ENCODE measurements around the gene AKAP13. TPM values are rescaled to one million over a fixed set of nuclear protein-coding genes. Genes with fewer than 3 reads are reported as not detected.

AKAP13 gene
- polyA plus RNA-seq, 1 experiment, result 13.6 TPM

- ChIA-PET POLR2A (no interaction called here), CTCF (interaction anchor here (0.7 to 4.2 kb wide), 10 partner anchors 10 to 230 kb away, joined by 3 to 25 read pairs (median 4); no protein-coding TSS in a partner anchor)
- no peak overlapping the region for H3K4me3 ChIP-seq (ENCODE audit: low read depth, low read length)
- no peak for TF ChIP-seq CTCF (IDR thresholded peaks at IDR 0.05; ENCODE audit: insufficient read depth, low read depth, low read length)
- no peaks in the 10 kb centered on the region; the same call in none of the 2 replicates for H3K36me3 ChIP-seq (ENCODE audit: control insufficient read depth, insufficient read depth, low read length)
- no peak for DNase-seq (ENCODE audit: low read depth)
- H3K27me3 ChIP-seq (ENCODE audit: control insufficient read depth, insufficient read depth, low read length), result no peaks in the 10 kb centered on the region
Observed at GRCh38 chr15:85488997-85489396, 108.6 kb downstream of the AKAP13 start.

GRCh38 chr15:85489773-85490493, 109.5 kb downstream of the AKAP13 start:
- no peak for TF ChIP-seq CTCF (IDR thresholded peaks at IDR 0.05; ENCODE audit: insufficient read depth, low read depth, low read length)
- ChIA-PET POLR2A (no interaction called here), CTCF (interaction anchor here (0.8 to 4.0 kb wide), 9 partner anchors 9 to 193 kb away, joined by 3 to 25 read pairs (median 4); no protein-coding TSS in a partner anchor)
- H3K4me3 ChIP-seq (ENCODE audit: low read depth, low read length), result no peak overlapping the region
- DNase-seq (ENCODE audit: low read depth), result no peak
- H3K36me3 ChIP-seq (ENCODE audit: control insufficient read depth, insufficient read depth, low read length), result no peaks in the 10 kb centered on the region; the same call in none of the 2 replicates
- H3K27me3 ChIP-seq (ENCODE audit: control insufficient read depth, insufficient read depth, low read length), result no peaks in the 10 kb centered on the region

- Histone ChIP-seq H3K36me3 (ENCODE audit: control insufficient read depth, insufficient read depth, low read length) (no peaks in the 10 kb centered on the region; the same call in none of the 2 replicates), H3K4me3 (ENCODE audit: low read depth, low read length) (no peak overlapping the region), H3K27me3 (ENCODE audit: control insufficient read depth, insufficient read depth, low read length) (no peaks in the 10 kb centered on the region)
- DNase-seq (ENCODE audit: low read depth), result no peak
- ChIA-PET POLR2A (no interaction called here), CTCF (interaction anchor here (1.0 to 4.0 kb wide), 3 partner anchors 14 to 160 kb away, joined by 3 to 23 read pairs (median 7); no protein-coding TSS in a partner anchor)
- TF ChIP-seq CTCF (IDR thresholded peaks at IDR 0.05; ENCODE audit: insufficient read depth, low read depth, low read length), result no peak
Observed at GRCh38 chr15:85490856-85491255, 110.5 kb downstream of the AKAP13 start.

GRCh38 chr15:85491691-85492090, 111.3 kb downstream of the AKAP13 start:
- no peak overlapping the region for H3K4me3 ChIP-seq (ENCODE audit: low read depth, low read length)
- no peaks in the 10 kb centered on the region for H3K27me3 ChIP-seq (ENCODE audit: control insufficient read depth, insufficient read depth, low read length)
- no peak for TF ChIP-seq CTCF (IDR thresholded peaks at IDR 0.05; ENCODE audit: insufficient read depth, low read depth, low read length)
- POLR2A ChIA-PET, result no interaction called here
- DNase-seq (ENCODE audit: low read depth), result no peak
- CTCF ChIA-PET, result interaction anchor here (1.0 to 4.0 kb wide), 2 partner anchors 13 to 129 kb away, joined by 3 to 23 read pairs; no protein-coding TSS in a partner anchor
- no peaks in the 10 kb centered on the region; the same call in none of the 2 replicates for H3K36me3 ChIP-seq (ENCODE audit: control insufficient read depth, insufficient read depth, low read length)

GRCh38 chr15:85492406-85492805, 112.0 kb downstream of the AKAP13 start:
- CTCF ChIA-PET, result no interaction called here
- no peak for TF ChIP-seq CTCF (IDR thresholded peaks at IDR 0.05; ENCODE audit: insufficient read depth, low read depth, low read length)
- no peaks in the 10 kb centered on the region; the same call in none of the 2 replicates for H3K36me3 ChIP-seq (ENCODE audit: control insufficient read depth, insufficient read depth, low read length)
- DNase-seq (ENCODE audit: low read depth), result no peak
- no peaks in the 10 kb centered on the region for H3K27me3 ChIP-seq (ENCODE audit: control insufficient read depth, insufficient read depth, low read length)
- POLR2A ChIA-PET, result no interaction called here
- H3K4me3 ChIP-seq (ENCODE audit: low read depth, low read length), result no peak overlapping the region

Measured in BJ (cell line).